B cell (primary cell): ENCODE measurements around the gene ARHGEF39. TPM values are rescaled to one million over a fixed set of nuclear protein-coding genes. Genes with fewer than 3 reads are reported as not detected.

Experiments used
- ATAC-seq: fragments of 200-7000 bp; cut with Tn5 transposase; one replicate; pipeline ENCODE4 v1.10.0; 2021; ENCODE audit warnings: low read depth, mild to moderate bottlenecking, moderate number of reproducible peaks, moderate library complexity
- CTCF ChIA-PET: fragments of 350-600 bp; sonication (Branson Sonifier 250); formaldehyde crosslinking; loops from one replicate; lab custom pipeline; 2021; ENCODE audit warnings: antibody characterized with exemption, inconsistent platforms; lab: Charles Lee
- POLR2A ChIA-PET: fragments of 350-600 bp; sonication (Branson Sonifier 250); formaldehyde crosslinking; loops from one replicate; lab custom pipeline; 2021; ENCODE audit warnings: antibody characterized with exemption; lab: Charles Lee
- DNase-seq: peaks from one replicate; pipeline ENCODE4 v3.0.0; 2013
- H2AFZ ChIP-seq: 2 replicates; pipeline ENCODE4 v1.6.1; 2012; ENCODE audit warnings: mild to moderate bottlenecking, low read depth, low read length; ENCODE audit not compliant: insufficient read depth, poor library complexity, severe bottlenecking
- H3K27ac ChIP-seq, 2 donors: 1 replicate in 1 of 2; 2 replicates in 1 of 2; pipeline ENCODE4 v1.5.1; 2012 to 2013; ENCODE audit warnings: low read length in 2 of 2, mild to moderate bottlenecking in 2 of 2, moderate library complexity in 1 of 2
- H3K27me3 ChIP-seq, 4 experiments: fragments of 200-600 bp in 1 of 4; sonication (generic) in 1 of 4; replicated peaks in 1 of 4; 1 replicate in 2 of 4; 2 replicates in 2 of 4; pipeline versions ENCODE4 v1.6.1 to v1.7.0; 2013 to 2016; ENCODE audit warnings: low read length in 3 of 4, mild to moderate bottlenecking in 2 of 4, mixed read lengths in 1 of 4, moderate library complexity in 1 of 4; ENCODE audit not compliant: insufficient read depth in 4 of 4, control insufficient read depth in 3 of 4; ENCODE audit errors: control extremely low read depth in 1 of 4
- H3K36me3 ChIP-seq, 2 experiments: replicated peaks in 1 of 2; 1 replicate in 1 of 2; 2 replicates in 1 of 2; pipeline versions ENCODE4 v1.6.1 to v1.7.1; 2013; ENCODE audit warnings: low read length in 1 of 2; ENCODE audit not compliant: insufficient read depth in 2 of 2, control insufficient read depth in 1 of 2; ENCODE audit errors: control extremely low read depth in 1 of 2, extremely low read depth in 1 of 2
- H3K4me1 ChIP-seq, 2 donors: fragments of 200-600 bp in 1 of 2; sonication (generic) in 1 of 2; 1 replicate in 1 of 2; 2 replicates in 1 of 2; pipeline versions ENCODE4 v1.5.1 to v1.6.1; 2013 to 2017; ENCODE audit warnings: low read length in 2 of 2; ENCODE audit not compliant: control insufficient read depth in 2 of 2, insufficient read depth in 2 of 2
- H3K4me2 ChIP-seq: replicated peaks from 2 replicates; pipeline ENCODE3; 2012; ENCODE audit warnings: mild to moderate bottlenecking, low read depth, low read length; ENCODE audit not compliant: poor library complexity, severe bottlenecking
- H3K4me3 ChIP-seq, 5 experiments: fragments of 200-600 bp in 1 of 5; sonication (generic) in 1 of 5; 1 replicate in 3 of 5; 2 replicates in 2 of 5; pipeline versions ENCODE4 v1.5.1 to v1.7.0; 2011 to 2016; ENCODE audit warnings: low read length in 4 of 5, mild to moderate bottlenecking in 4 of 5, low read depth in 2 of 5, control low read depth in 1 of 5, moderate library complexity in 1 of 5; ENCODE audit not compliant: insufficient read depth in 1 of 5; ENCODE audit errors: control extremely low read depth in 1 of 5, extremely low read depth in 1 of 5
- H3K79me2 ChIP-seq: fragments of 200-600 bp; sonication (generic); one replicate; pipeline ENCODE4 v1.6.0; 2016; ENCODE audit warnings: low read length; ENCODE audit not compliant: control insufficient read depth, insufficient read depth
- H3K9ac ChIP-seq: fragments of 200-600 bp; sonication (generic); 2 replicates; pipeline ENCODE4 v1.6.1; 2017; ENCODE audit warnings: mild to moderate bottlenecking, low read length, moderate library complexity
- H3K9me3 ChIP-seq, 3 donors: one replicate each; pipeline versions ENCODE4 v1.6.1 to v1.7.1; 2013; ENCODE audit warnings: low read length in 2 of 3; ENCODE audit not compliant: control insufficient read depth in 2 of 3, insufficient read depth in 1 of 3; ENCODE audit errors: control extremely low read depth in 1 of 3
- H4K20me1 ChIP-seq: 2 replicates; pipeline ENCODE4 v1.6.0; 2012; ENCODE audit warnings: mild to moderate bottlenecking, low read length; ENCODE audit not compliant: insufficient read depth, control insufficient read depth, poor library complexity, severe bottlenecking
- H3K27ac Mint-ChIP-seq: one replicate; pipeline ENCODE4 v1.8.0; 2021; ENCODE audit warnings: mixed read lengths
- H3K27me3 Mint-ChIP-seq: one replicate; pipeline ENCODE4 v1.8.0; 2021; ENCODE audit warnings: mixed read lengths
- H3K4me1 Mint-ChIP-seq: one replicate; pipeline ENCODE4 v1.8.0; 2021; ENCODE audit warnings: mixed read lengths
- H3K4me3 Mint-ChIP-seq: one replicate; pipeline ENCODE4 v1.8.0; 2021; ENCODE audit warnings: mixed read lengths
- H3K9me3 Mint-ChIP-seq: one replicate; pipeline ENCODE4 v1.8.0; 2022; ENCODE audit warnings: mixed read lengths; ENCODE audit not compliant: insufficient read depth
- CTCF ChIP-seq: fragments of 200-600 bp; IDR thresholded peaks from one replicate; pipeline ENCODE4 v1.8.0; 2022; ENCODE audit warnings: antibody characterized with exemption, mild to moderate bottlenecking
- EZH2 ChIP-seq: IDR thresholded peaks from 2 replicates; pipeline ENCODE4 v1.6.1; 2012; ENCODE audit warnings: borderline replicate concordance, low read depth, mild to moderate bottlenecking, moderate library complexity, low read length; ENCODE audit not compliant: insufficient read depth, poor library complexity, severe bottlenecking
- WGBS: methylation state at CpG from one replicate; pipeline ENCODE4 v1.1.5; 2013; ENCODE audit warnings: missing lambda C conversion rate; ENCODE audit not compliant: insufficient coverage; 5-methylcytosine and 5-hydroxymethylcytosine counted together
- intact Hi-C: fragments of 100-400 bp; cut with micrococcal nuclease; formaldehyde crosslinking; loops from one replicate; pipeline ENCODE4 v1.10.0; 2022
- polyA plus RNA-seq: library from polyadenylated mRNA; depleted of rRNA; stranded (reverse); fragments of >200 nt; gene quantifications from 2 replicates; pipeline ENCODE4 v1.2.3, GENCODE V29; 2012
- total RNA-seq, 2 donors: library from RNA; stranded (reverse); fragments of 120-200 nt in 1 of 2; gene quantifications; 1 replicate in 1 of 2; 2 replicates in 1 of 2; pipeline versions ENCODE4 v1.2.3 to v1.2.4, GENCODE V29; 2013 to 2022

ARHGEF39 gene
- total and polyA plus RNA-seq, 2 donors (not counting 1 experiment from before 2014, with no cell fraction given) = 0.40 to 0.62 TPM

GRCh38 chr9:35628389-35628991 is 36.5 kb downstream of the ARHGEF39 start:
- no peaks in the 10 kb centered on the region for H3K27me3 ChIP-seq
- TF ChIP-seq EZH2 = no peak
- TF ChIP-seq CTCF = no peak
- no peak overlapping the region for H2AFZ ChIP-seq
- H3K4me3 ChIP-seq = no peak overlapping the region
- no peak overlapping the region for H3K27ac ChIP-seq
- Mint-ChIP-seq H3K27ac (peak overlapping the region; percentile 10), H3K4me3 (no peak overlapping the region), H3K4me1 (peaks cover 37% of the 10 kb centered on the region), H3K9me3 (no peaks in the 10 kb centered on the region), H3K27me3 (no peaks in the 10 kb centered on the region)
- no peak overlapping the region for H3K9ac ChIP-seq
- no peaks in the 10 kb centered on the region for H3K36me3 ChIP-seq
- ATAC-seq (no peak), DNase-seq (no peak)
- 99% methylated on average over 6 of the region's 6 CpGs for WGBS
- intact Hi-C loops = no loop called here
- peaks cover 14 to 16% of the 10 kb centered on the region in 2 donors for H3K4me1 ChIP-seq
- H3K79me2 ChIP-seq = peaks cover 6% of the 10 kb centered on the region
- H4K20me1 ChIP-seq = no peaks in the 10 kb centered on the region
- H3K4me2 ChIP-seq = no peak overlapping the region
- POLR2A ChIA-PET = interaction anchor here (0.6 to 1.8 kb wide), 4 partner anchors 9 to 99 kb away, joined by 3 to 9 read pairs (median 4); no protein-coding TSS in a partner anchor
- CTCF ChIA-PET = interaction anchor here (0.7 to 3.0 kb wide), 7 partner anchors 8 to 68 kb away, joined by 3 to 21 read pairs (median 4); no protein-coding TSS in a partner anchor
- no peaks in the 10 kb centered on the region for H3K9me3 ChIP-seq

GRCh38 chr9:35627575-35627974 is 37.4 kb downstream of the ARHGEF39 start:
- Mint-ChIP-seq H3K4me1 (peaks cover 36% of the 10 kb centered on the region), H3K4me3 (no peak overlapping the region), H3K27me3 (no peaks in the 10 kb centered on the region), H3K9me3 (no peaks in the 10 kb centered on the region), H3K27ac (peak overlapping the region; percentile 56)
- intact Hi-C loops = no loop called here
- no peak overlapping the region for H3K27ac ChIP-seq
- no peak for TF ChIP-seq CTCF
- no peak for TF ChIP-seq EZH2
- H3K36me3 ChIP-seq = no peaks in the 10 kb centered on the region
- no peaks in the 10 kb centered on the region for H3K9me3 ChIP-seq
- H3K4me1 ChIP-seq = peaks cover 12 to 15% of the 10 kb centered on the region in 2 donors
- no peaks in the 10 kb centered on the region for H3K27me3 ChIP-seq
- DNase-seq (no peak), ATAC-seq (no peak)
- 17% methylated on average over 1 of the region's 2 CpGs for WGBS
- H3K9ac ChIP-seq = no peak overlapping the region
- H2AFZ ChIP-seq = no peak overlapping the region
- ChIA-PET CTCF (interaction anchor here (1.2 to 3.4 kb wide), 7 partner anchors 12 to 68 kb away, joined by 3 to 21 read pairs (median 8); no protein-coding TSS in a partner anchor), POLR2A (interaction anchor here (1.1 kb wide), 1 partner anchor 13 kb away, joined by 4 read pairs; no protein-coding TSS in a partner anchor)
- H3K4me3 ChIP-seq = no peak overlapping the region
- no peak overlapping the region for H3K4me2 ChIP-seq
- no peaks in the 10 kb centered on the region for H4K20me1 ChIP-seq
- H3K79me2 ChIP-seq = peaks cover 4% of the 10 kb centered on the region
